ENCODE data around the gene SH3BP4. TPM values are rescaled to one million over a fixed set of nuclear protein-coding genes. Genes with fewer than 3 reads are reported as not detected.

SH3BP4 gene
- total RNA-seq, 2 donors from 2014 or later, result 1.5 to 1.6 TPM

DNA sequence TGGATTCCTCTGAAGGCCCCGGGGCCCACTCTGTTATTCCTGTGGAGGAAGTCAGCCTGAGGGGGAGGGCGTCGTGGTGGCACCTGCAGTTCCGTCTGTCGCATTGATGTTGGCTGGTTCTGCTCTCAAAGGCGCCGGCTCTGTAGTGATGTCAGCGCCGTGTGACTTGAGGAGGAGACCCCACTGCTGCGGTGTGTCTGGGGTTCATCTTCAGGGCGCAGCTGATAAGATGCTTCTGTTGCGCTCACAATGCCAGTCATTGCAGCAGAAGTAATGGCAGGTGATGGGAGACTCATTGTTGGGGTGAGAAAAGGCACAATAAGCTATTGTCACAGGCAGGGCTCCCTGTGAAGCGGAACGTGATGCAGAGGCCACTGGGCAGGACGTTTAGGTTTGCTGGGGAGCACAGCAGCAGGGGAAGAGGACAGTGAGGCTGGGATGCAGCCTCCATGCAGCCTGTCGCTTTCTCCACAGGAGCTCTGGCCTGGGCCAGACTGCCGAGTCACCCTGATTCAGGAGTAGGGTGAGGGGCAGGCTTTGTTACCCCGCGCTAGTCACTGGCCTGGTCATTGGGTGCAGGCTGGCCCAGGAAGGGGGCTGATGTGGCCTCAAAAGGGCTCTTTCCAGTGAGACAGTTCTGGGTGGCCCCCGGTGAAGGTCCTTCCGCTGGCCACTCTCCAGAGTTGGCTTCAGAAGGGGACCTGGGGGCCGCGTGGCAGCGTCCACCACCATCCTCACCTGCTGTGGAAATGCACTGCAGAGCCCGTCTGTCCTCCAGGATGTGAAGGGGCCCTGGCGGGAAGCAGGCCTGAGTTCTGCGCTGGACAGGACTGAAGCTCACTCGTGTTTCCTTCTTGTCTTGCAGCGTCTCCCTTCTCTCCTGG lies 42.9 kb downstream of the SH3BP4 start:
- Mint-ChIP-seq H3K27me3 (ENCODE audit: low read depth) (peaks cover 12% of the 10 kb centered on the region), H3K4me3 (no peak overlapping the region), H3K9me3 (no peaks in the 10 kb centered on the region), H3K4me1 (ENCODE audit: low read depth) (peaks cover 7% of the 10 kb centered on the region), H3K36me3 (ENCODE audit: insufficient read depth in 2 of 2) (no peaks in the 10 kb centered on the region), H3K27ac (no peak overlapping the region)
- ATAC-seq (replicated peaks in 1 of 2) (no peak), DNase-seq (no peak)

DNA sequence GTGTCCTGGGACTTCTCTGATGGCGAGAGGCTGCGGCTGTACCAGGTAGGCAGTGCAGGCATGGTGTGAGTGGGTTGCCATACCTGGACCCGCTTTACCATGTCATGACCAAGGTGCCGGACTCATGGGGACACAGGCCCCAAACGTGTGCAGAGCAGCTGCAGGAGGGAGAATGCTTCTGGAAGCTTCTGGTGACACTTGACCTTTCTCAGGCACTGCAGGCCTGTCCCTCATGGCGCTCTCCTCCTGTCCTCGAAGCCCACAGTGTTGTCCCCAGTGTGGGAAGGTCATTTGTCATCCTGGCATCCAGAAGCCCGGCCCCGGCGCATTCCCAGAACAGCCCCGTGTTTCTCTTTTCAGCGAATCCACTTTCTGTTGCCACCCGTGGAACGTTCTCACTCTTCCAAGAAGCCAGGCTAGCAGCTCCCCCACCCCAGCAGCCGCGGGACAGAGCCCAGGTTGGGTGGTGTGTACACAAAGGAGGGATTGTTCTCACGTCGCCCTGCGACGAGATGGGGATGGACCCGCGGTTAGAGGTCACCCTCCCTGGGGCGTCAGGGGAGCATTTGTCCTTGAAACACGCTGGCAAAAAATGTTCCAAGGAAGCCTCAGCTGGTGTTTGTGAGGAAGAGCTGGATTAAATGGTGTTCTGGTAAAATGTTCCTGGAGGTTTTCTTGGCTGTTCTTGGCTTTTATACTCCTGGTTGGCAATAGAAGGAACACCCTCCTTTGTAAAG lies 43.7 kb downstream of the SH3BP4 start:
- Mint-ChIP-seq H3K27ac (no peak overlapping the region), H3K9me3 (no peaks in the 10 kb centered on the region), H3K36me3 (ENCODE audit: insufficient read depth in 2 of 2) (no peaks in the 10 kb centered on the region), H3K27me3 (ENCODE audit: low read depth) (peaks cover 12% of the 10 kb centered on the region), H3K4me3 (no peak overlapping the region), H3K4me1 (ENCODE audit: low read depth) (peaks cover 7% of the 10 kb centered on the region)
- no peak for DNase-seq
- no peak for ATAC-seq (replicated peaks in 1 of 2)

DNA sequence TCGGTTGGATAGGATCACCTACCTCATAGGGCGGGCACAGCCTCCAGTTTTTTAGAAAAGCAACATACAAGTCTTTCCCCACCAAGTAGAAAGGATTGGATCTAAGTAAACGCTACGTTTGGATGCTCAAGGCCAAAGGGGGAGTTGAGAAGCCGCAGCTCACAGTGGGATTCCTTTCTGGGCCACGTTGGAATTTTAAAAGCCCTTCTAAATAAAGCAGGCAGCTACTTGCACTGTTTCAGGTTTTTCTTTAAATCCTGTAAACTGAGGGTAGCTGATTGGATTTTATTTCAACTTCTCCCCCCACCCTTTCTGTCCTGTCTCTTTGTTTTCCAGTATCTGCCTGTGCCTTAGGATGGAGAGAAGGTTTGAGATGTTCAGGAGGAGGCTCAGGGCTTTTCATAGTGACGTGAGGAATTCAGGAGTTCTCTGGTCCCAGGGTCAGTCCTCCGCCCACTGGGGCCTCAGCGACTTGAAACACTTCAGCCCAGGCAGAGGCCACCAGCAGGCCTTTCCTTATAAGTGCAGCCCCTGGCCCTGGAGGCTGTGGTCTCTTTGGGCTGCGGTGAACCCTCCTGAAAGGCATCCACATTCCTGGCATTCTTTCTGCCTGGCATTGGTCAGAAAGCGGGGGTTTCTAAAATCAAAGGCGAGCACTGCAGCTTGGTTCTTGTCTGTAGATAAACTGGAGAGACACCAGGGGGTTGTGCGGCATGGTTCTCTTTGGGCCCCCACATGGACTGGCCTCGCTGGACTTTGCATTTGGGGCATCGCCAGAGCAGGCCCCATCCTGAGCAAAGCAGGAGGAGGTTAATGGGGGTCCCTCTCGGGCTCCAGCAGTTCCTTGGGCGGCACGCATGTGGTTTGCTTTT lies 44.5 kb downstream of the SH3BP4 start:
- ATAC-seq (replicated peaks in 1 of 2) (no peak), DNase-seq (no peak)
- Mint-ChIP-seq H3K27ac (no peak overlapping the region), H3K27me3 (ENCODE audit: low read depth) (peaks cover 12% of the 10 kb centered on the region), H3K4me3 (no peak overlapping the region), H3K4me1 (ENCODE audit: low read depth) (peaks cover 7% of the 10 kb centered on the region), H3K36me3 (ENCODE audit: insufficient read depth in 2 of 2) (no peaks in the 10 kb centered on the region), H3K9me3 (no peaks in the 10 kb centered on the region)

DNA sequence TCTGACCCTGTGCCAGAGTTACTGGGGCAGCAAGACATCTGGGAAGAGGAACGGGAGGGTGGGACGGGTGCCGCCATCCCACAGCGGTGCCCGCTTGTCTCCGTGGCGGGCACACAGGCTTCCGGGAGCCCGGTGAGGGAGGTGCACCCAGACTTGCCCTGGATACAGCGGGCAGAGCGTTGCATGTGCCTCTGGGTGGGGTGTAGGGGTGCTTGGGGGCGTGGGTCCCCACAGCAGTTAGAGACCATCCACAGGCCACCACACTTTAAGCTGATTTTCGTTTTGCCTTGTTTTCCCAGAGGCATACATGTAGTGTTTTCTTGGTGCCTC lies 45.1 kb downstream of the SH3BP4 start:
- Mint-ChIP-seq H3K4me3 (no peak overlapping the region), H3K27me3 (ENCODE audit: low read depth) (peaks cover 12% of the 10 kb centered on the region), H3K36me3 (ENCODE audit: insufficient read depth in 2 of 2) (no peaks in the 10 kb centered on the region), H3K9me3 (no peaks in the 10 kb centered on the region), H3K27ac (no peak overlapping the region), H3K4me1 (ENCODE audit: low read depth) (peaks cover 7% of the 10 kb centered on the region)
- DNase-seq, result no peak
- no peak for ATAC-seq (replicated peaks in 1 of 2)

DNA sequence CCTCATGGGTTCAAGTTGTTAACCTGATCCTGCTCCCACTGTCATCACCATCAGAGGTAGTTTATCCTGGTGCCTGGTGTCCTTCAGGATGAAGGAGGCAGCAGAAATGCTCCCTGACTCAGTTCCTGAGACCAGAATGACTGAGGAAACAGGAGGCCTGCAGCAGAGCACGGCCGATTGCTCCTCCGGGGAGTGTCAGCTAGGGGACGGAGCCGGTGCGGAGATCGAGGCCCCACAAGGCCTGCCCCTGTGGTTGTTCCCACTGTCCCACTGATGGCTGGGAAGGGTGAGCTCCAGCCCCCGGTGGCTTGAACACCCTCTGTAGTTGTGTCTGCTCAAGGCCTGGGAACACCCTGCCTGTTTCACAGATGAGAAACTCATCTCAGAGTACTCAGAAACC lies 45.6 kb downstream of the SH3BP4 start:
- Mint-ChIP-seq H3K27me3 (ENCODE audit: low read depth) (peaks cover 12% of the 10 kb centered on the region), H3K9me3 (no peaks in the 10 kb centered on the region), H3K27ac (no peak overlapping the region), H3K4me1 (ENCODE audit: low read depth) (peaks cover 7% of the 10 kb centered on the region), H3K36me3 (ENCODE audit: insufficient read depth in 2 of 2) (no peaks in the 10 kb centered on the region), H3K4me3 (no peak overlapping the region)
- DNase-seq, result no peak
- ATAC-seq (replicated peaks in 1 of 2), result no peak

DNA sequence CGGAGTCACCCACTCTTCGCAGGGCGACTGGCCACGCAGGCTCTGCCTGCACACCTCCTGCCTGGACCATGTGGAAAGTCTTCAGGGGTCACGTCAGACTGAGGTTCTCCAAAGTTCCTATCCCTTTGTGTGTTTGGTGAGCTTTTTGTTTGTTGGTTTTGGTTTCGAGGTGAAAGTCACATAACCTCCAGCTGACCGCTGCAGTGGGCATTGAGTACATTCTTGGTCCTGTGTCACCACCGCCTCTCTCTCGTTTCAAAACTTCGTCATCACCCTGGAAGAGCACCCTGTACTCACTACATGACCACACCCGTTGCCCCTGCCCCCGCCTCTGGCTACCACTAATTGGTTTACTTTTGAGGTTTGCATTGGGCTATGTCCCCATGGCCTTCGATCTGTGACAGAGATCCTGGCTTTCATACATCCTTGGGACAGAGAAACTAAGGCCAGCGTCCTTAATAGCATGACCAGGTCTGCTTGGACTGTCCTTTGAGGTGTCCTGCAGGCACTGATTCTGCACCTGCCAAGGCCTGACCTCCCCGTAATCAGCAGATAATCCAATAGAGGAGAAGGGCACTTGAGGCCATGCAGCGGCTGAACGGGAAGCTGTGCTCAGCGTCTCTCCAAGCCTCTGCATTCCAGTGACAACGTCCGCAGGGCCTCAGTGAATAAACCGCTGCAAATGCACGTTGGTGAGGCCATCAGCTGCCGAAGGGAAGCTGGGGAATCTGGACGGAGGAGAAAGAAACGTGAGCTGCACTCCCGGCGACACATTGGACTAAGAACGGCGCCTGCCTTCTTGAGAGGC lies 46.8 kb downstream of the SH3BP4 start:
- Mint-ChIP-seq H3K27me3 (ENCODE audit: low read depth) (peaks cover 11% of the 10 kb centered on the region), H3K36me3 (ENCODE audit: insufficient read depth in 2 of 2) (no peaks in the 10 kb centered on the region), H3K9me3 (no peaks in the 10 kb centered on the region), H3K4me1 (ENCODE audit: low read depth) (peaks cover 7% of the 10 kb centered on the region), H3K27ac (no peak overlapping the region), H3K4me3 (no peak overlapping the region)
- no peak for DNase-seq
- ATAC-seq (replicated peaks in 1 of 2), result no peak

DNA sequence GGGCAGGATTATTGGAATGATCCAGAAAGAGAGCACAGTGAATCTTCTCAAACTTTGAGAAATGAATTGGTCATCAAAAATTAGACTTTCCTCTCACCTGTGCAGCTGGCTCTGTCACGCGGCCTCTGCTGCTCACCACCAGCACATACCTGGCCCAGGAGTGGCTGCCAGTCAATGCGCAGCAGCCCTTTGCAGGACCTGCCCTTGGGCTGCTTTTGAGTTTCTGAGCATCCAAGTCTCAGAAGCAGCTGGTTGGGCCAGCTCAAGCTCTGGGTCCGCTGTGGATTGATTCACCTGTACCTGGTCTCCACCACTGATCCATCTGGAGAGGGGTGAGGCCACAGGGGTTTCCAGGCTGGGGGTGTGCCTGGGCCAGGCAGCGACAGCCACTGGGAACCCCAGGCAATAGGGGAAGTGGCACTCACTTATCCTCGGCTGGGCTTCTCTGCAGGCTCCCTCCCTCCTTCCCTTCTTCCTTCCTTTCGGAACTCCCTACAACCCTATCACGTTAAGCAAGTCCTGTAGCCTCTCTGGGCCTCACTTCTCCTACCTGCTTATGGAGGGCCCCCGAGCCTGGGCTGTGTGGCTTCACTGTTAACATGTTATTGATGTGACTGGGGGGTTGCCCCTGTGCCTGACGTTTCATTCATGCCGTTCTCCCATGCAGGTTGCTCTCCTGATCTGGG lies 48.1 kb downstream of the SH3BP4 start:
- no peaks in the 10 kb centered on the region for H3K4me1 Mint-ChIP-seq (ENCODE audit: low read depth)
- DNase-seq, result no peak
- no peak overlapping the region for H3K4me3 Mint-ChIP-seq
- H3K27ac Mint-ChIP-seq, result no peak overlapping the region
- H3K9me3 Mint-ChIP-seq, result no peaks in the 10 kb centered on the region
- no peaks in the 10 kb centered on the region for H3K27me3 Mint-ChIP-seq (ENCODE audit: low read depth)
- no peak for ATAC-seq (replicated peaks in 1 of 2)
- H3K36me3 Mint-ChIP-seq (ENCODE audit: insufficient read depth in 2 of 2), result no peaks in the 10 kb centered on the region

DNA sequence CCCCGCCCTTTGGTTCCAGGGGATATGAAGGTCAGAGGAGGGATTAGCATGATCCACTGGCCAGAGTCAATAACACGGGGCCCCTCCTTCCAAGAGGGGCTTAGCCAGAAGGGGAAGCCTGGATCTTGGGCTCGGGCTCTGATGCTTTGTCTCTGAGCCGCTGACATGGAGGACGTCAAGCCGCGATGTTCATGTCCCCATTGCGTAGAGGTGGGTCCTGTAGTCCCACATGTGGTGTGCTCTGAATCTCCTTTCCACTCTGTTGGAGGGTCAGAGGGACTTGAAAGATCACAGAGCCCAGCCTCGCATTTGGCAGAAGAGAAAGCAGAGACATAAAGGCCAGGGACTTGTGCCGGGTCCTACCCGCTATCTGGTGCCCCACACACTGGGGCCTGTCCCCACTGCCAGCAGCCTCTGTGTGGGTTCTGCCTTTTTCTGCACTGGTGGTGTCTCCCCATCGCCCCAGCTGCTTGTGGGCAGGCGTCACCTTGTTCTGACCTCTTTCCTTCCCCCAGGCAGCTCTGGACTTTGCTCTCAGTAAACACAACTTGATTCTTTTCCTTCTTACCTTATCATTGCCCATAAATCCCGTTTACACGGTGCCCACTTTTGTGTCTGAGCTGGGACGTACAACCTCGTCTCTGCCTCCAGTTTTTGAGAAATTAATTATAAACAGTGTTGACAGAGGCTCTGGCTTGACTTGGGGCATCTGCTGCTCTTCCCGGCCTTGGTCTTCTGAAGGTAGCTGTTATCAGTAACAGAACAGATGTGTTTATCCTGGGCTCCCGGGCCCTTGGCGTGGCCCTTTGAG lies 48.8 kb downstream of the SH3BP4 start:
- Mint-ChIP-seq H3K36me3 (ENCODE audit: insufficient read depth in 2 of 2) (no peaks in the 10 kb centered on the region), H3K27ac (no peak overlapping the region), H3K27me3 (ENCODE audit: low read depth) (no peaks in the 10 kb centered on the region), H3K4me1 (ENCODE audit: low read depth) (no peaks in the 10 kb centered on the region), H3K4me3 (no peak overlapping the region), H3K9me3 (no peaks in the 10 kb centered on the region)
- DNase-seq (no peak), ATAC-seq (replicated peaks in 1 of 2) (no peak)

DNA sequence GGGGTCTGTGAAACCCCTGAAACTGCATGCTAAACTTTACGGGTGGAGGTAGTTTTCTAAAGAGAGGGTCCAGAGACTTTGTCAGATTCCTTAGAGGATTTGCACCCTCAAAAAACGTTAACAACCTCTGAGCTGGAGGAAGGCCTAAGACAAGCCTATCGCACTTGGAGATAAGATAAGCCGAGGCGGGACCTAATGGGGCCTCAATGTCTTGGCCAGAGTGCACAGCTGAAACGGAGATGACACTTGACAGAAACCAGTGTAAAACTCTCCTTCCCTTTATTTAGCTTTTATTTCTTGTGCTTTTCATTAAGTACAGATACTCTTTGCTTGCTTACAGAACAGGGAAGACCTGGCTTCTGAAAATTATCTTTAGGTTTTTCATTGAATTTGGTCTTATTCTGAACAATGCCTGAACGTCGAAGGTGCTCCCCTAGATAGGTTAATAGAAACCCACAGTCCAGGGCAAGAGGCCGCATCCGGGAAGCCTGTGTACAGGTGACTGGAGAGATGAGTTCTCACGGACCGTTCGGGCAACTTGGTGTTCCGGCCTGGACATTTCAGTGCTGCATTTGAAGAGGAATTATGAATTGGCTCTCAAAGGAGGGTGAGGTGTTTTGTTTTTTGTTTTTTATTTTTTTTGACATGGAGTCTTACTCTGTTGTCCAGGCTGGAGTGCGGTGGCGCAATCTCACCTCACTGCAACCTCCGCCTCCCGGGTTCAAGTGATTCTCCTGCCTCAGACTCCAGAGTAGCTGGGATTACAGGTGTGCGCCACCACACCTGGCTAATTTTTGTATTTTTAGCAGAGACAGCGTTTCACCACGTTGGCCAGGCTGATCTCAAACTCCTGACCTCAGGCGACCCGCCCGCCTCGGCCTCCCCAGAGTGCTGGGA lies 49.7 kb downstream of the SH3BP4 start:
- DNase-seq (no peak), ATAC-seq (replicated peaks in 1 of 2) (no peak)
- Mint-ChIP-seq H3K27ac (no peak overlapping the region), H3K4me1 (ENCODE audit: low read depth) (no peaks in the 10 kb centered on the region), H3K4me3 (no peak overlapping the region), H3K27me3 (ENCODE audit: low read depth) (no peaks in the 10 kb centered on the region), H3K36me3 (ENCODE audit: insufficient read depth in 2 of 2) (no peaks in the 10 kb centered on the region), H3K9me3 (no peaks in the 10 kb centered on the region)

DNA sequence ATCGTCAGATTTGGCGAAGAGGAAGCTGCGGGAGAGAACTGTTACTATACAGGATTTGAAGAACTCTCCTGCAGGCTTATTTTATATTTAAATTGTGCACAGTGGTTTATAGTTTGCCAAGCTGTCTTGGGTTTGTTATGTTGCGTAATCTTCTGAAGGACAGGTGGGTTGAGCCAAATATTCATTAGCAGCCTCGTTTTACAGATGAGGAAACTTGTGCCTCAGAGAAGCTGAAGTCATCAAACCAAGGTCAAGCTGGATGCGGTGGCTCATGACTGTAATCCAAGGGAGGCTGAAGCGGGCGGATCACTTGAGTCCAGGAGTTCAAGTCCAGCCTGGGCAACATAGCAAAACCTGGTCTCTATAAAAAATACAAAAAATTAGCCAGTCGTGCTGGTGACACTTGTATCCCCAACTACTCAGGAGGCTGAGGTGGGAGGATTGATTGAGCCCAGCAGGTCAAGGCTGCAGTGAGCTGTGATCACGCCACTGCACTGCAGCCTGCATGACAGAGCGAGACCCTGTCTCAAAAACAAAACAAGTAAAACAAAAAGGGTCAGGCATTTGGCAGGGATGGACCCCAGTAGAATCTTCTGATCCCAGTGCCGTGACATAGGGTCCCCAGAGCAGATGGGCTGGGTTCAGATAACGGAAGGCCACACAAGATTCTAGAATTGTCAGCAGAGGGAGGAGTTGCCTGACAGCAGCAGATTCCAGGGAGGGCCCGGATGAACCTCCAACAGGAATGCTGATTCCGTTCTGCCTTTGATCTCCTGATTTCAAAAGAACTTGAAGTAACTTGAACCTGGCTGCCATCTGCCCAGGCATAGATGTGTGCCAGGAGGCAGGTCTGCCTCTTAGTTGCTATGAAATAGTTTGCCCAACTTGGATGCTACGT lies 50.6 kb downstream of the SH3BP4 start:
- ATAC-seq (replicated peaks in 1 of 2) (no peak), DNase-seq (no peak)
- Mint-ChIP-seq H3K27ac (no peak overlapping the region), H3K36me3 (ENCODE audit: insufficient read depth in 2 of 2) (no peaks in the 10 kb centered on the region), H3K27me3 (ENCODE audit: low read depth) (no peaks in the 10 kb centered on the region), H3K9me3 (no peaks in the 10 kb centered on the region), H3K4me1 (ENCODE audit: low read depth) (no peaks in the 10 kb centered on the region), H3K4me3 (no peak overlapping the region)
